ENCODE results near the gene TEX9.

TEX9 gene

GRCh38 chr15:56327721-56328502, 37.3 kb upstream of the TEX9 start:
- no peak overlapping the region for H3K4me3 ChIP-seq (replicated peaks; ENCODE audit: low read depth, low read length)
- no peak for TF ChIP-seq CTCF (IDR thresholded peaks at IDR 0.05; ENCODE audit: low read depth, low read length, missing control alignments)
- no peak for DNase-seq (ENCODE audit: extremely low read depth, low read depth)

DNA sequence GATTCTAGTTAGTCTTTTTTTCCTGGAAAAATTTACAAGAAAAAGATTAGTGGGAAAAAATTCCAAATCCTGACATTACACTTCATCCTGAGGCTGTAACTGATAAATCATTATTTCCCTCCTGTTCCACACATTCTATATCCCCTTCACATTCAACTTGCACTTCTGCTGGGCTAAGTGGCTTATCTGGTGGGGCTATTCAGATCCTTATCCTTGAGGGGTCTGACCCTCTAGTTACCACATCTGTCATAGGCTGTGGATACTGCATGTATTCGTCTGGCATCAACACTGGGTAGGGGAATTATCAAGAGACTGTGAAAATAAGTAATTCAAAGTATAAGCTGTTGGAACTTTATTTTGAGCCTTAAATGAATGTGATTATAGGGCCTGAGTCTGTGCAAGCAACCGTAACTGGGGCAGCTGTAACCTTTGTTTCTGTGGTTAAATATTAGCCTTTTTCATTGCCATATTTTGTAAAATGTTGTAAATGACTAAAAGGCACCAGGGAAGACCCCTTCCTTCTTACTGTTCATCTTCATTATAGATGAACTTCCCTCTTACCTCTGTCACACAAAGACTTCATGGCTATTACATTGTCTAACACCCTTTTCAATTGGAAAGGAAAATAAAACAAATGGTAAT, 28.0 kb upstream of the TEX9 start:
- H3K4me3 ChIP-seq (replicated peaks; ENCODE audit: low read depth, low read length), result no peak overlapping the region
- DNase-seq (ENCODE audit: extremely low read depth, low read depth), result no peak
- TF ChIP-seq CTCF (IDR thresholded peaks at IDR 0.05; ENCODE audit: low read depth, low read length, missing control alignments), result no peak

- no peak for DNase-seq (ENCODE audit: extremely low read depth, low read depth)
- TF ChIP-seq CTCF (IDR thresholded peaks at IDR 0.05; ENCODE audit: low read depth, low read length, missing control alignments), result no peak
- H3K4me3 ChIP-seq (replicated peaks; ENCODE audit: low read depth, low read length), result no peak overlapping the region
Observed at GRCh38 chr15:56339594-56339993, 25.6 kb upstream of the TEX9 start.

- no peak for TF ChIP-seq CTCF (IDR thresholded peaks at IDR 0.05; ENCODE audit: low read depth, low read length, missing control alignments)
Observed at GRCh38 chr15:56341201-56341600, 24.0 kb upstream of the TEX9 start.

DNA sequence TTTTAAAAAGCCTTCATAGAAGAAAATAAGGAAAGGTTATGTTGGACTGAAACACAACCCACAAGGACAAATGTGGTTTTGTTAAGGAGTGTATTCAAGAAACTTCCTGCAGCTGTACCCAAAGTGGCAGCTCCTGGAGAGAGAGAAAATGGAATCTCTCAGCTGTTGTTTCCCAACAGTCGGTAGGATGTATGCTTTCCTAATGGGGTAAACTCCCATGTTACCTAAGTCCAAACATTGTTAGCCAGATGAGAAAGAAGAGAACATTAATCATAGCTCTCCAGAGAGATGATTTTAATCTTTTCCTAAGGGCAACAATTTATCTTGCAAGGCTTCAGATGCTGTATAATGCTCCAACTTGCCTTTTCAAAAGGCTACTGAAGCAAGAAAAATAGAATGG, 22.6 kb upstream of the TEX9 start:
- TF ChIP-seq CTCF (IDR thresholded peaks at IDR 0.05; ENCODE audit: low read depth, low read length, missing control alignments), result no peak
- no peak for DNase-seq (ENCODE audit: extremely low read depth, low read depth)
- H3K4me3 ChIP-seq (replicated peaks; ENCODE audit: low read depth, low read length), result no peak overlapping the region

More at GRCh38 chr15:56341201-56341600, 24.0 kb upstream of the TEX9 start:
- H3K4me3 ChIP-seq (replicated peaks; ENCODE audit: low read depth, low read length), result no peak overlapping the region
- DNase-seq (ENCODE audit: extremely low read depth, low read depth), result no peak

DNA sequence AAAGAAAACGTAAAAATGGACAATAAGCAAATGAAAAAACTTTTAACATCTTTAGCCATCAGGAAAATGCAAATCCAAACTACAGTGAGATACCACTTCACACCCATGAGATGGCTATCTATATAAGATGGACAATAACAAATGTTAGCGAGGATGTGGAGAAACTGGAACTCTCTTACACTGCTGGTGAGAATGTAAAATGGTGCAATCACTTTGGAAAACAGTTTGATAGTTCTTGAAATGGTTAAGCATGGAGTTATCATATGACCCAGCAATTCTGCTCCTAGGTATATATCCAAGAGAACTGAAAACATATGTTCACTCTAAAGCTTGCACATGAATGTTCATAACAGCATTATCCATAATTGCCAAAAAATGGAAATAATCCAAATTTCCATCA, 21.3 kb upstream of the TEX9 start:
- no peak for TF ChIP-seq CTCF (IDR thresholded peaks at IDR 0.05; ENCODE audit: low read depth, low read length, missing control alignments)
- no peak for DNase-seq (ENCODE audit: extremely low read depth, low read depth)
- no peak overlapping the region for H3K4me3 ChIP-seq (replicated peaks; ENCODE audit: low read depth, low read length)
